ENCODE measurements around the gene IPO13. TPM values are rescaled to one million over a fixed set of nuclear protein-coding genes. Genes with fewer than 3 reads are reported as not detected.
A peak's percentile ranks its signal among the peaks of the same experiment; 100 is the strongest.

Gene IPO13
- total RNA-seq, 2 experiments from 2014 or later = 10.7 to 12.5 TPM

DNA sequence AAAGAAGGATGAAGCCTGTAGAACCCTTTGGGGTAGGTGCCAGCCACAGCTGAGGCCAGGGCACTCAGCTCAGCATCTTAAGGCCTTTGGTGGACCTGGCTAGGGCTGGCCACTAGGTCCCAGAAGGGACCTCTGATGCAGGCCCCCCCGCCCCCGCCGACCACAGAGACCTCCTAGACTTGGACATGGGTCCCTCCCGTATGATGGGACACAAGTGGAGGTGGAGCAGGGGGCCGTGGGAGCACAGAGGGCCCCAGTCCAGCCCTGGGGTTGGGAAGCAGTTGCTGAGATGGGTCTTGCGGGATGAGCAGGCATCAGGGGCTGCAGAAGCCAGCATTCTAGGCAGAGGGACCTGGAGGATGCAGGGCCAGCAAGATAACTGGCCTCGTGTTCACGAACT, 35.5 kb downstream of the IPO13 start:
- Mint-ChIP-seq H3K27me3 (peaks cover 5% of the 10 kb centered on the region), H3K4me1 (peaks cover 20% of the 10 kb centered on the region), H3K9me3 (ENCODE audit: low read depth) (no peaks in the 10 kb centered on the region), H3K4me3 (no peak overlapping the region), H3K36me3 (ENCODE audit: low read depth) (peaks cover 36% of the 10 kb centered on the region), H3K27ac (no peak overlapping the region)
- ATAC-seq = no peak
- ChIA-PET POLR2A (no interaction called here), CTCF (no interaction called here)
- intact Hi-C loops (cut with DNase I, micrococcal nuclease) = no loop called here
- no peak for DNase-seq

DNA sequence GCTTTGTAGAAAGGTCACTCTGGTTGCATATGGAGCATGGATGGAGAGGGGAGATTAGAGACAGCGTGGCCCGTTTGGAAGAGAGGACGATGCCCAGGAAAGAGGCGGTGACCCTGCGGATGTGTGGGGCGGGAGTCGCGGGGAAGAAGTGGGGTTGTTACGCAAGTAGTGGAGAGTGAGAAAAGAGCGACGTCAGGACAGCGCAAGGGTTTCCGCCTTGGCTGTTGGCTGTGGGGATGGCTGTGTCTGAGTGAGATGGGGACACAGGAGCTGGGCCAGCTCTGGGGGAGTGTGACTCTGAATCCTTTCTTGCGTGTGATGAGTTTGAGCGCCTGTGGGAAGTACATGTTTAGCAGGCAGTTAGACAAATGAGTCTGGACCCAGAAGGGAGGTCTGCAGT, 36.1 kb downstream of the IPO13 start:
- H3K9me3 Mint-ChIP-seq (ENCODE audit: low read depth) = no peaks in the 10 kb centered on the region
- no peak overlapping the region for H3K4me3 Mint-ChIP-seq
- DNase-seq (no peak), ATAC-seq (no peak)
- intact Hi-C loops (cut with DNase I, micrococcal nuclease) = no loop called here
- POLR2A ChIA-PET = no interaction called here
- H3K4me1 Mint-ChIP-seq = peaks cover 15% of the 10 kb centered on the region
- peaks cover 30% of the 10 kb centered on the region for H3K36me3 Mint-ChIP-seq (ENCODE audit: low read depth)
- H3K27me3 Mint-ChIP-seq = peaks cover 5% of the 10 kb centered on the region
- CTCF ChIA-PET = no interaction called here
- H3K27ac Mint-ChIP-seq = no peak overlapping the region

DNA sequence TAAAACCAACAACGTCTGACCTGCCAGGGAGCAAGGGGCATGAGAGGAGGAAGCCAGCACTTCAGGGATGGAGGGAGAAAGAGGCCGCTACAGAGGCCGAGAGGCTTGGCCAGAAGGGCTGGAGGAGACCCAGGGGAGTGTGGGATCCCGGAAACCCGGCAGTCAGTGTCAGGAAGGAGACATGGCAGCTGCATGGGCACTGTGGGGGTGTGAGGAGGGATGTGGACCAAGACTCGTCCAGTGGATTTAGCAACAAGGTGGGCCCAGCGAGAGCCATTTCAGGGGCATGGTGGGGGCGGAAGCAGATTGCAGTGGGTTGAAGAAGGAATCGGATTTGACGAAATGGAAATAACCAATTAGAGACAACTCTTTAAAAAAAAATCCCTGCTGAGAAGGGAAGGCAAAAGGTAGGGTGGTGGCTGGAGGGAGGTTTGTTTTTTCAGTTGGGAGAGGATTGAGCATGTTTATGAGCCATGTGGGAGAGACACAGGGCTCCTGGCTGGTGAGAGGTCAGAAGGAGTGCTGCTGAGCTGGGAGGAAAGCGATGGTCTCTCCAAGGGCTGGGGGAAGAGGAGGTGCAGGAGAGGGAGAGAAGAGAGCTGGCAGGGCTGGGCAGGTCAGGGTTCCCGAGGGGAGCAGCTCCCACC, 36.6 kb downstream of the IPO13 start:
- H3K27me3 Mint-ChIP-seq = peaks cover 5% of the 10 kb centered on the region
- peaks cover 10% of the 10 kb centered on the region for H3K4me1 Mint-ChIP-seq
- intact Hi-C loops (cut with DNase I, micrococcal nuclease) = no loop called here
- ChIA-PET POLR2A (no interaction called here), CTCF (interaction anchor here (0.5 kb wide), 1 partner anchor 182 kb away, joined by 4 read pairs; no protein-coding TSS in a partner anchor)
- peaks cover 24% of the 10 kb centered on the region for H3K36me3 Mint-ChIP-seq (ENCODE audit: low read depth)
- no peak overlapping the region for H3K27ac Mint-ChIP-seq
- H3K9me3 Mint-ChIP-seq (ENCODE audit: low read depth) = no peaks in the 10 kb centered on the region
- DNase-seq (no peak), ATAC-seq (no peak)
- no peak overlapping the region for H3K4me3 Mint-ChIP-seq

DNA sequence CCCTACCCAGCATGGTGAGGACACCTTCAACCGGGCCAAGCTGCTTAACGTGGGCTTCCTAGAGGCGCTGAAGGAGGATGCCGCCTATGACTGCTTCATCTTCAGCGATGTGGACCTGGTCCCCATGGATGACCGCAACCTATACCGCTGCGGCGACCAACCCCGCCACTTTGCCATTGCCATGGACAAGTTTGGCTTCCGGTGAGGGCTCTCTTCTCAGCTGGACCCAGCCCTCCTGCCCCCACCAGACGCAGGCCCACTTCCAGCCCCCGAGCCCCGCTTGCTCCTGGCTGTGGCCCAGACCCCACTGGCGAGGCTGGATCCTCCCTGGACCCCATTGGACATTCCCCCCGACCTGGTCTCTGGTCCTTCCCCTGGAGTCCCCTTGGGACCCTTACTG, 38.1 kb downstream of the IPO13 start:
- Mint-ChIP-seq H3K4me1 (peaks cover 6% of the 10 kb centered on the region), H3K36me3 (ENCODE audit: low read depth) (peaks cover 18% of the 10 kb centered on the region), H3K27ac (no peak overlapping the region), H3K4me3 (no peak overlapping the region), H3K27me3 (peaks cover 4% of the 10 kb centered on the region), H3K9me3 (ENCODE audit: low read depth) (no peaks in the 10 kb centered on the region)
- intact Hi-C loops (cut with DNase I, micrococcal nuclease) = no loop called here
- DNase-seq (no peak), ATAC-seq (no peak)
- ChIA-PET POLR2A (no interaction called here), CTCF (interaction anchor here (0.7 kb wide), 1 partner anchor 1609 kb away, joined by 3 read pairs; no protein-coding TSS in a partner anchor)

DNA sequence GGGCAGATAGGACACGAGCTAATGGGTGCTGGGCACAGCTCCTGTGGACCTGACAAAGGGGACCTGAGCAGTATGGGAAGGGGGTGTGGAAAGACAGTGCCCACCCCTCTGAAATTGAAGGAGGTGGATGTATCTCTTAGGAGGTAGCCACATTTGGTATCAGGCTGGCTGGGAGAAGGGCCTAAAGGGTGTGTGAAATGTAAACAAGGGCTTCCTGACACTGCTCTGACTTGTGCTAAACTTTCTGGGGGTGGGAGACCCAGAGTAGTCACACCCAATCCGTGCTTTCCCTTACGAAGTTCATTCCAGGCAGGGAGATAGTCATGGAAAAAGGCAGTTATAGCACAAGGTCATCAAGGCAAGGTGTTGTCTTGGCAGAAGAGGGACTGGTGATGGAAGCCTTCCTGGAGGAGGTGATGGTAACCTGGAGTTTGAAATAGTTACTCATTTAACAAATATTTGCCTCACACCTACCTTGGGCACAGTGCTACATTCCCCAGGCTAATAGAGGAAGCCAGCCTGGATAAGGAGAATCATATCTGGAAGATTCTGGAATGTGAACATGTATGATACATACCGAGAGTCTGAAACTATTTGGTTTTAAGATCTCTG, 39.3 kb downstream of the IPO13 start:
- no peaks in the 10 kb centered on the region for H3K9me3 Mint-ChIP-seq (ENCODE audit: low read depth)
- intact Hi-C loops (cut with DNase I, micrococcal nuclease) = no loop called here
- ChIA-PET CTCF (no interaction called here), POLR2A (no interaction called here)
- peaks cover 13% of the 10 kb centered on the region for H3K36me3 Mint-ChIP-seq (ENCODE audit: low read depth)
- H3K27me3 Mint-ChIP-seq = no peaks in the 10 kb centered on the region
- no peak overlapping the region for H3K27ac Mint-ChIP-seq
- H3K4me1 Mint-ChIP-seq = peaks cover 3% of the 10 kb centered on the region
- ATAC-seq (no peak), DNase-seq (no peak)
- H3K4me3 Mint-ChIP-seq = no peak overlapping the region

DNA sequence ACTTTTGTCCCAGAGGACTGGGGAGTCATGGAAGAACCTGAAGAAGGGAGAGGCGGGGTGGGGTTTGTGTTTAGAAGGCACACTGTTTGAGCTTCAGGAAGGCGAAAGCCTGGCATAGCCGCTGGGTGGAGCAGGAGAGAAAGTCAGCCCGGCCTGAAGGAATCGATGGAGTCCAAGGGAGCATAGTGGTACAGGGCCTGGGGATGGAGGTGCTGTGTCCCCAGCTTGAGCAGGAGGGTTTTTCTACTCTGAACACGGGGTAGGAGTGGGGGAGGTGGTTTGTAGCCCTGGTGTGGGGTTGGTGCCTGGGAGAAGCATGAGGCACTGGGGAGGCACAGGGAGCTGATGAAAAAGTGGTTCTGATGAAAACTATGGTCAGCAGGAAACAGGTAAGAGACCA, 40.0 kb downstream of the IPO13 start:
- H3K4me1 Mint-ChIP-seq = peaks cover 3% of the 10 kb centered on the region
- DNase-seq = no peak
- H3K9me3 Mint-ChIP-seq (ENCODE audit: low read depth) = no peaks in the 10 kb centered on the region
- intact Hi-C loops (cut with DNase I, micrococcal nuclease) = no loop called here
- H3K27me3 Mint-ChIP-seq = no peaks in the 10 kb centered on the region
- peaks cover 13% of the 10 kb centered on the region for H3K36me3 Mint-ChIP-seq (ENCODE audit: low read depth)
- no peak overlapping the region for H3K27ac Mint-ChIP-seq
- CTCF ChIA-PET = interaction anchor here (0.6 kb wide), 1 partner anchor 336 kb away, joined by 3 read pairs; no protein-coding TSS in a partner anchor
- H3K4me3 Mint-ChIP-seq = no peak overlapping the region
- no peak for ATAC-seq
- POLR2A ChIA-PET = no interaction called here

DNA sequence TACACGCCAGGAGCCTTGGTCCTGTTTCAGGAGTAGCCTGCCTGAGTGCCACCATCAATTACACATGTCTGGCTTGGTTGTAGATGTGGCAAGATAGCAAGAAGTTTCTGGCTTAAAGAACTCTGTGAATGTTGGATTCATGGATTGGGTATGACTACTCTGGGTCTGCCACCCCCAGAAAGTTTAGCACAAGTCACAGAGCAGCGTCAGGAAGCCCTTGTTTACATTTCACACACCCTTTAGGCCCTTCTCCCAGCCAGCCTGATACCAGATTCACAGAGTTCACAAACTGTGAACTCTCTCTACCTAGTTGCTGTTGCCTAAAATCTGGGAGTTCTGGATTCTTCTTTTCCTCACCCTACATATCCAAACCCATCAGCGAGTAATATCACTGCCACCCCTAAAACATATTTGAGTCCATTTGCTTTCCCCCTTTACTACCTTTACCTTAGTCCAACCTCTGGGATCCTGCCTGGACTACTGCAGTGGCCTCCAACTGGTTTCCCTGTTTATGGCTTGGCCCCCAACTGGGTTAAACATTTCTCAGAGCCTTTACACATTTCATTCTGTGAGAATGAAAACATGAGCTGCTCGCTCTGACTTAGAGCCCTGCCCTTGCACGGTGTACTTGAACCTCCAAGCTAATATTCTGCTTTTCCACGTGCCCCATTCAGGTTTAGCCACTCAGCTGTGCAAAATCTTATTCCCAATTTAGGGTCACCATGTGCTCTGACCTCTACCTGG, 40.6 kb downstream of the IPO13 start:
- no peaks in the 10 kb centered on the region for H3K9me3 Mint-ChIP-seq (ENCODE audit: low read depth)
- peaks cover 8% of the 10 kb centered on the region for H3K4me1 Mint-ChIP-seq
- no peak overlapping the region for H3K4me3 Mint-ChIP-seq
- peaks cover 13% of the 10 kb centered on the region for H3K36me3 Mint-ChIP-seq (ENCODE audit: low read depth)
- no peaks in the 10 kb centered on the region for H3K27me3 Mint-ChIP-seq
- no peak overlapping the region for H3K27ac Mint-ChIP-seq
- no peak for DNase-seq
- POLR2A ChIA-PET = no interaction called here
- no peak for ATAC-seq
- intact Hi-C loops (cut with DNase I, micrococcal nuclease) = no loop called here
- CTCF ChIA-PET = interaction anchor here (0.6 kb wide), 1 partner anchor 337 kb away, joined by 3 read pairs; no protein-coding TSS in a partner anchor

DNA sequence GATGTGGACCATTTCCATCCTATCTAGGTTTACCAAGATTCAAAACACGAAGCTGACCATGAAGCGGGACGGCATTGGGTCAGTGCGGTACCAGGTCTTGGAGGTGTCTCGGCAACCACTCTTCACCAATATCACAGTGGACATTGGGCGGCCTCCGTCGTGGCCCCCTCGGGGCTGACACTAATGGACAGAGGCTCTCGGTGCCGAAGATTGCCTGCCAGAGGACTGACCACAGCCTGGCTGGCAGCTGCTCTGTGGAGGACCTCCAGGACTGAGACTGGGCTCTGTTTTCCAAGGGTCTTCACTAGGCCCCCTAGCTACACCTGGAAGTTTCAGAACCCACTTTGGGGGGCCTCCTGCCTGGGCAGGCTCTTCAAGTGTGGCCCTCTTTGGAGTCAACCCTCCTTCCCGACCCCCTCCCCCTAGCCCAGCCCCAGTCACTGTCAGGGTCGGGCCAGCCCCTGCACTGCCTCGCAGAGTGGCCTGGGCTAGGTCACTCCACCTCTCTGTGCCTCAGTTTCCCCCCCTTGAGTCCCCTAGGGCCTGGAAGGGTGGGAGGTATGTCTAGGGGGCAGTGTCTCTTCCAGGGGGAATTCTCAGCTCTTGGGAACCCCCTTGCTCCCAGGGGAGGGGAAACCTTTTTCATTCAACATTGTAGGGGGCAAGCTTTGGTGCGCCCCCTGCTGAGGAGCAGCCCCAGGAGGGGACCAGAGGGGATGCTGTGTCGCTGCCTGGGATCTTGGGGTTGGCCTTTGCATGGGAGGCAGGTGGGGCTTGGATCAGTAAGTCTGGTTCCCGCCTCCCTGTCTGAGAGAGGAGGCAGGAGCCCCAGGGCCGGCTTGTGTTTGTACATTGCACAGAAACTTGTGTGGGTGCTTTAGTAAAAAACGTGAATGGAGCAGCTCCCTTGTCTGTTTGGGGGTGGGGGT, 43.8 kb downstream of the IPO13 start:
- no peaks in the 10 kb centered on the region for H3K27me3 Mint-ChIP-seq
- ChIA-PET POLR2A (no interaction called here), CTCF (interaction anchor here (0.6 kb wide), 1 partner anchor 36 kb away, joined by 3 read pairs; no protein-coding TSS in a partner anchor)
- no peaks in the 10 kb centered on the region for H3K9me3 Mint-ChIP-seq (ENCODE audit: low read depth)
- H3K4me1 Mint-ChIP-seq = peaks cover 8% of the 10 kb centered on the region
- DNase-seq (no peak), ATAC-seq (no peak)
- no peak overlapping the region for H3K27ac Mint-ChIP-seq
- H3K4me3 Mint-ChIP-seq = peak overlapping the region; percentile 79
- H3K36me3 Mint-ChIP-seq (ENCODE audit: low read depth) = peaks cover 5% of the 10 kb centered on the region
- intact Hi-C loops (cut with DNase I, micrococcal nuclease) = loop anchor here (1.0 to 5.0 kb wide), 6 partner anchors 16 to 365 kb away; partner anchors contain the start of genes ATP6V0B (in 2 of the 2), ERI3 (in 1 of the 2), IPO13 (in 1 of the 2) and ST3GAL3 (in 1 of the 2)

DNA sequence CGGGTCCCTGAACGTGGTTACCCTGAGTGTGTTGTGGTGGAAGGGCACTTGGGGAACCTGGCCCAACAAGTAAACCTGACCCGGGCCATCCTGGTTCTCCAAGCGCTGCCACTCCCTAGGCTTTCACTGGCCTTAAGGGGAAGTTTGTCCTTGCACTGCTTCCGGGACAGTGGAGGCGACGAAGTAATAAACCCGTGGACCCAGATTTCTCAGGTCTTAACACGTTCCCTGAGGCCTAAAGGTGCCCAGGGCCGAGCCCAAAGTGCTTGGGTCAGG, 44.4 kb downstream of the IPO13 start:
- POLR2A ChIA-PET = no interaction called here
- ATAC-seq = no peak

DNA sequence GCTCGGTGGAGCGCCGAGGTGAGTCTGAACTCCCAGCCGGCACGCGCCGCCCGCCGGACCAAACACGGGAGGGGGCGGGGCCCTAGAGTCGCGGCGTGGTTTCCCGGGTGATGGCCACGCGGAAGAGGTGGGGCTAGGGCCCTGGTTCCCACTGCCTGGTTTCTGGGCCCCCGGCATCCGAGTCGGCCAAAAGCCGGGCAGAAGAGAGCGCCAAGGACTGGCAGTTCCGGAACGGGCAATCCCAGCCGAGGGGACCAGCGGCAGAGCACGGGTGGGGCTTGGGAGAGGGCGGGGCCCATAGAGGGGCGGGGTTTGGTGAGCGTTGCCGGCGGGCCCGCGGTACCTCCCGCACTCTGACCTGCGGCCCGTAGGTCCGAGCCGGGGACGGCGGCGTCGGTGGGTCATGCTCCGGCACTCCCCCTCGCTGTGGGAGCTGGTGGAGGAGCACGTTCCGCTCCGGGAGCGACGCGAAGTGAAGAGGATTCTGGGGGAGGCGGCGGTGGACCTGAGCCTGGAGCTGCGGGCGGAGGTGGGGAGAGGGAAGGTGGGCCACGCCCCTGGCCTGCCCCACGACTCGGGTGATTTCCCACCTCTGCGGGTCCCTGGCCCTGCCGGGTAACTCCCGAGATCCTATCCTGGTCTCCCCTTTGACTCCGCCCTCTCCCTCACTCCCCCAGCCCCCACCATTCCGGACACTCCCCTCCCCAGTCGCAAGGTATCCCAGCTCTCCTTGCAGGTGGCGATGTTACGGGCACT, 44.9 kb downstream of the IPO13 start, which contains the start of gene CCDC24:
Gene CCDC24 (plus strand): TSS at position 124 of the 756 bp plus-strand sequence. CDS start 280 bp downstream, at position 404.
- Mint-ChIP-seq H3K36me3 (ENCODE audit: low read depth) (no peaks in the 10 kb centered on the region), H3K9me3 (ENCODE audit: low read depth) (no peaks in the 10 kb centered on the region), H3K4me1 (peaks cover 8% of the 10 kb centered on the region), H3K27me3 (no peaks in the 10 kb centered on the region), H3K27ac (peak within 1 kb of the TSS; percentile 65), H3K4me3 (peak within 1 kb of the TSS; percentile 79)
- CTCF ChIA-PET = interaction anchor here (0.6 to 2.8 kb wide), 5 partner anchors 14 to 57 kb away, joined by 3 to 21 read pairs (median 3); no protein-coding TSS in a partner anchor
- POLR2A ChIA-PET = interaction anchor here (0.5 to 1.3 kb wide), 3 partner anchors 16 to 210 kb away, joined by 3 to 8 read pairs (median 3); no protein-coding TSS in a partner anchor
- intact Hi-C loops (cut with DNase I, micrococcal nuclease) = loop anchor here (1.0 to 5.0 kb wide), 6 partner anchors 17 to 364 kb away; partner anchors contain the start of genes ATP6V0B (in 2 of the 2), ERI3 (in 1 of the 2), IPO13 (in 1 of the 2) and ST3GAL3 (in 1 of the 2)
- ATAC-seq (peak; percentile 82), DNase-seq (peak; percentile 82)

More for the DNA sequence above, 44.4 kb downstream of the IPO13 start:
- Mint-ChIP-seq H3K27me3 (no peaks in the 10 kb centered on the region), H3K4me1 (peaks cover 8% of the 10 kb centered on the region), H3K4me3 (peak overlapping the region; percentile 79), H3K27ac (peak overlapping the region; percentile 65), H3K36me3 (ENCODE audit: low read depth) (no peaks in the 10 kb centered on the region), H3K9me3 (ENCODE audit: low read depth) (no peaks in the 10 kb centered on the region)
- CTCF ChIA-PET = interaction anchor here (0.6 kb wide), 1 partner anchor 35 kb away, joined by 3 read pairs; no protein-coding TSS in a partner anchor
- intact Hi-C loops (cut with DNase I, micrococcal nuclease) = loop anchor here (1.0 to 5.0 kb wide), 6 partner anchors 16 to 364 kb away; partner anchors contain the start of genes ATP6V0B (in 2 of the 2), ERI3 (in 1 of the 2), IPO13 (in 1 of the 2) and ST3GAL3 (in 1 of the 2)
- no peak for DNase-seq
